DMS53 (cell line): ENCODE measurements around the gene MARVELD3.
"Not testable (repeated sequence)": the region's sequence is repeated elsewhere in the genome, so short reads cannot be mapped to it uniquely, and the experiment has no call there.

ENCODE experiments used
- DNase-seq: peaks from one replicate; lab custom pipeline; 2025; lab: John Stamatoyannopoulos, UW

The MARVELD3 gene

GRCh38 chr16:71672125-71672524 is 46.1 kb downstream of the MARVELD3 start:
- DNase-seq = peak; percentile 32

- no peak for DNase-seq
Measured at GRCh38 chr16:71672803-71673581, 47.0 kb downstream of the MARVELD3 start.

- no peak for DNase-seq
Measured at GRCh38 chr16:71673582-71673973, 47.6 kb downstream of the MARVELD3 start.

- no peak for DNase-seq
Measured at GRCh38 chr16:71674229-71674628, 48.2 kb downstream of the MARVELD3 start.

- no peak for DNase-seq
Measured at GRCh38 chr16:71675380-71675779, 49.4 kb downstream of the MARVELD3 start.

GRCh38 chr16:71676236-71676635 is 50.3 kb downstream of the MARVELD3 start:
- DNase-seq = no peak

- DNase-seq = no peak
Measured at GRCh38 chr16:71681360-71681759, 55.4 kb downstream of the MARVELD3 start.

GRCh38 chr16:71684280-71684679 is 58.3 kb downstream of the MARVELD3 start:
- not testable (repeated sequence) for DNase-seq
